DOHH2 (cell line): ENCODE data around the gene BLNK.

Experiments
- CTCF ChIP-seq: fragments of 200-600 bp; sonication (generic); IDR thresholded peaks from one replicate; pipeline ENCODE4 v1.5.1; 2014; ENCODE audit warnings: antibody characterized with exemption, mild to moderate bottlenecking, low read depth, low read length; ENCODE audit not compliant: poor library complexity, severe bottlenecking
- EZH2phosphoT487 ChIP-seq: fragments of 200-600 bp; sonication (generic); IDR thresholded peaks from 2 replicates; pipeline ENCODE4 v1.6.1; 2017; ENCODE audit warnings: borderline replicate concordance, mild to moderate bottlenecking, antibody characterized with exemption, low read length, moderate library complexity, mixed read lengths

- no peak for TF ChIP-seq CTCF
- TF ChIP-seq EZH2phosphoT487, result no peak
Observed at GRCh38 chr10:96301616-96302015, 30.2 kb upstream of the BLNK start.
